Sigmoid colon (tissue), 4 donors: ENCODE results near the gene FBXL7.

Source experiments
- EP300 ChIP-seq, 4 donors: sonication (generic); formaldehyde crosslinking; IDR thresholded peaks; one replicate each; pipeline ENCODE4 v1.6.1; 2017; ENCODE audit warnings: antibody characterized with exemption in 4 of 4
- POLR2A ChIP-seq, 2 donors: fragments of 450-650 bp; IDR thresholded peaks; one replicate each; pipeline ENCODE4 v1.6.1; 2016; ENCODE audit warnings: antibody characterized with exemption in 2 of 2, mild to moderate bottlenecking in 2 of 2, moderate library complexity in 2 of 2
- POLR2AphosphoS5 ChIP-seq, 4 donors: sonication (generic); formaldehyde crosslinking; IDR thresholded peaks; one replicate each; pipeline ENCODE4 v1.6.1; 2017; ENCODE audit warnings: antibody characterized with exemption in 4 of 4
- TF ChIP-seq, protein P1 (sequence below), 4 experiments: fragments of 450-650 bp in 3 of 4; fragments of 200-600 bp in 1 of 4; IDR thresholded peaks; one replicate each; pipeline ENCODE4 v1.5.1; 2016 to 2019; ENCODE audit warnings: antibody characterized with exemption in 4 of 4, mild to moderate bottlenecking in 3 of 4, moderate library complexity in 2 of 4

DNA sequence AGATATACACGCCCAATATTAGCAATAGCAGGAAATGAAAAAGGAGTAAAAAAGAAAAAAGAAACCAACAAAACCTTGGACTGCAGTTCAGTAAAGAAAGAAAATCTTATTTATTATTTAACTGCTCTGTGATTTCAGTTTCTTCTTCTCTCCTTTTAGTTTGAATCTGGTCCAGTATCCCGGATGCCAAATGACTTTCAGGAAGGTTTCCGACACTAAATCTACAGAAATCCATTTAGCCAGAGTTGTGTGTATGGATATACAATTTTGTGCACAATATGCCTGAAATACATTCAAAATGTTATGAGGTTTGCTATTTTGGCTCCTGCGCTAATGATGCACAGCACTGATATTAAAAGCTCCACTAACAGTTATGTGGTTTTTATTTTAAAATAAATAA is 64.5 kb downstream of the FBXL7 start:
- TF ChIP-seq, protein P1, sequence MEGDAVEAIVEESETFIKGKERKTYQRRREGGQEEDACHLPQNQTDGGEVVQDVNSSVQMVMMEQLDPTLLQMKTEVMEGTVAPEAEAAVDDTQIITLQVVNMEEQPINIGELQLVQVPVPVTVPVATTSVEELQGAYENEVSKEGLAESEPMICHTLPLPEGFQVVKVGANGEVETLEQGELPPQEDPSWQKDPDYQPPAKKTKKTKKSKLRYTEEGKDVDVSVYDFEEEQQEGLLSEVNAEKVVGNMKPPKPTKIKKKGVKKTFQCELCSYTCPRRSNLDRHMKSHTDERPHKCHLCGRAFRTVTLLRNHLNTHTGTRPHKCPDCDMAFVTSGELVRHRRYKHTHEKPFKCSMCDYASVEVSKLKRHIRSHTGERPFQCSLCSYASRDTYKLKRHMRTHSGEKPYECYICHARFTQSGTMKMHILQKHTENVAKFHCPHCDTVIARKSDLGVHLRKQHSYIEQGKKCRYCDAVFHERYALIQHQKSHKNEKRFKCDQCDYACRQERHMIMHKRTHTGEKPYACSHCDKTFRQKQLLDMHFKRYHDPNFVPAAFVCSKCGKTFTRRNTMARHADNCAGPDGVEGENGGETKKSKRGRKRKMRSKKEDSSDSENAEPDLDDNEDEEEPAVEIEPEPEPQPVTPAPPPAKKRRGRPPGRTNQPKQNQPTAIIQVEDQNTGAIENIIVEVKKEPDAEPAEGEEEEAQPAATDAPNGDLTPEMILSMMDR (IDR thresholded peaks at IDR 0.05) = no peak
- TF ChIP-seq EP300 (IDR thresholded peaks at IDR 0.05) (no peak), POLR2A (IDR thresholded peaks at IDR 0.05) (no peak), POLR2AphosphoS5 (IDR thresholded peaks at IDR 0.05) (no peak)
